Activated CD4-positive, CD25-positive, alpha-beta regulatory T cell (primary cell): ENCODE measurements around the gene RARRES2.

Experiments
- DNase-seq, 4 experiments: peaks; one replicate each; lab custom pipeline; 2025; lab: John Stamatoyannopoulos, UW

RARRES2 gene

DNA sequence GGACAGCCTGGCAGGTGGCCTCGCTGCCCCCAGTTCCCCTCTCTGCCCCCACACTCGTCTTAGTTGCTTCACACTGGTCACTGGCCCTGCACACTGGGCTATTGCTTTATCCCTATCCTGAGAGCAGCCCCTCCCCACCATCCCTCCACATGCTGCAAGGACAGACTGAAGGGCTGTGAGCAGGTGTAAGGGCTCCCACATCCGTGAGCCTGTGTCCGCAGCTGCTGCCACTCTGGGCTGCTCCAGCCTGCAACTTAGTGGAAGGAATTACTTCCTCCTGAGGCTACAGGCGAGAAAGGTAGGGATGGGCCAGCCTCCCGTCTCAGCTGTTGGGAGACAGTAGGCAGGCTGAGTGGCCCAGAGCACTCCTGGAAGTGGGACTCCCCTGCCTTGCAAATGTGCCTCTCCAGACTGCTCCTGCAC lies 3.8 kb downstream of the RARRES2 start:
- DNase-seq: no peak

- DNase-seq: no peak
These were observed 4.2 kb downstream of the RARRES2 start for GRCh38 chr7:150337179-150337578.

- no peak for DNase-seq
These were observed 4.7 kb downstream of the RARRES2 start for GRCh38 chr7:150336746-150337145.

DNA sequence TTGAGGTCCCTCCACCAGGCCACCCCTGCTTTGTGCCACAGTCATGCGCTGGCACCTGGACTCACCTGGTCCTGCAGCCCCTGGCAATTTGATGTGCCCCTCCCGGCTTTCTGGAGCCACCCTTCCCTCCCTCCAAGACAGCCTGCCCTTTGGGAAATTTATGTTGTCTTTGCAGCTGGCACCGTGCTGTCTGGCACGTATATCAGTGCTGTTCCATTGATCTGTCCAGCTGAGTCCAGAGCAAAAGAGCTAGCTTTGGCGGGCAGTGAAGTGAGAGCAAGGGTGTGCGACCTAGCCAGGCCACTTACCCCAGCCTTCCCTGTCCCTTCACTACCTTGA lies 5.7 kb downstream of the RARRES2 start:
- DNase-seq: no peak

GRCh38 chr7:150335108-150335773 lies 6.2 kb downstream of the RARRES2 start:
- no peak for DNase-seq

DNA sequence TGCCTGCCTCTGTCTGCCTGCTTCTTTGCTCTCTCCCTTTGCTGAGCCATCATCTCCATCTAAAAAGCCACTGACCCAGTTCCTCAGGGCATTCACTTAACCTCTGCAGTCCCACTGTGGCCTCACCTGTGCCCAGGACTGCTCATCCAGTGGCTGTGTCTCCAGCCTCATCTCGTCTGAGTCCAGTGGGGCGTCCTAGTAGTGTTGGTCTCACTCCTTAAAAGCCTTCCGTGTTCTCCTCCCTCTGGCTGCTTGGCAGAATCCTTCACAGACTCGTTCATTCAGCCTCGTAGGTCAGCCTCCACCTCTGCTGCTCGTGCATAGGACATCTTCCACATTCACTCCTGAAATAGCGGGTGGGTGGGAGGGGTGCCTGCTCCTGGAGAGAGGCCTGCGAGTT lies 7.3 kb downstream of the RARRES2 start:
- no peak for DNase-seq

GRCh38 chr7:150333659-150334058 lies 7.8 kb downstream of the RARRES2 start:
- DNase-seq: no peak

- no peak for DNase-seq
These were observed 8.4 kb downstream of the RARRES2 start for GRCh38 chr7:150332852-150333635.

DNA sequence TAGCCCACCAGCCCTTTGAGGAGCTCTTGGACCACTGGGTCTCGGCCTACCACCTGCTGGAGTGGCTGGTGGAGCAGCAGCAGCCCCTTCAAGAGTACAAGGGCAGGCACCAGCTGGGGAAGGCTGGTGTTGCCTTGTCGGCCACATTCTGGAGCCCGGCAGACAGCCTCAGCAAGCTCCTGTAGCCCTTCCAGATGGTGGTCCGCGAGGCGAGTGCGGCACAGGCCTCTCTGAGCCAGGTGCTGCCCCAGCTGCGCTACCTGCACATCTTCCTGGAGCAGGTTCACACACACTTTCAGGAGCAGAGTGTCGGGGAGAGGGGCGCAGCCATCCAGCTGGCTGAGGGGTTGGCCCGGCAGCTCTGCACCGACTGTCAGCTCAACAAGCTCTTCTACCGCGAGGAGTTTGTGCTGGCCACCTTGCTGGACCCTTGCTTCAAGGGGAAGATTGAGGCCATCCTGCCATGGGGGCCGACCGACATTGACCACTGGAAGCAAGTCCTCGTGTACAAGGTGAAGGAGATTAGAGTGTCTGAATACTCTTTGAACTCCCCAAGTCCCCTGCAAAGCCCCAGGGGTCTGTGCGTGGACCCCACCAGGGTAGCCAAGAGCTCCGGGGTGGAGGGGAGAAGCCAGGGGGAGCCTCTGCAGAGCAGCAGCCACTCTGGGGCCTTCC lies 11.1 kb downstream of the RARRES2 start:
- DNase-seq: no peak

GRCh38 chr7:150329331-150330120 lies 11.9 kb downstream of the RARRES2 start:
- no peak for DNase-seq

- no peak for DNase-seq
These were observed 14.1 kb downstream of the RARRES2 start for GRCh38 chr7:150327308-150327707.

DNA sequence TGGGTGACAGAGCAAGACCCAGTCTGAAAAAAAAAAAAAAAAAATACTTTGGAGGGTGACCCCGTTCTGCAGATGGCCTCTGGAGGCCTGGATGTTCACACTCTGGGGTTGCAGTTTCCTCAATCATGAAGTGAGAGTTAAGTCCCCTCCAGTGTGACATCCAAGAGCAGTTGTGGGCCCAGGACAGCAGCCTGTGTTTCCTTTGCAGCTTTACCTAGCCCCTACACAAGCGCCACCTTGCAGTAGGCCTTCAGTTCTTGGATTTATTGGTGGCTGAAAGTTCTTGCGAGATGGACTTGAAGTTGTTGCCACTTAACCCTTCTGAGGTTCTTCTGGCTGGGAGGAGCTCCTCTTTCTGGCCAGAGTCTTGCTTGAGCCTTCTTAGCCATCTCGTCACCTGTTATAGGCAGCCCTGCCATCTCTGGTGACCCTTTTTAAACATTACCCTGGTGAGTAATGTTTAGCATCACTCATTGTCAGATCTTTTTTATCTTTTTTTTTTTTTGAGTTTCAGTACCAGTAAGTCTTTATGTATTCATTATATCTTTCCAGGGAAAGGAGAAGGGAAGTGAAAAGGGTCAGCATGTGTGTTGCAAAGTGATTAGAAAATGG lies 14.7 kb downstream of the RARRES2 start:
- no peak for DNase-seq

GRCh38 chr7:150325901-150326300 lies 15.5 kb downstream of the RARRES2 start:
- no peak for DNase-seq

DNA sequence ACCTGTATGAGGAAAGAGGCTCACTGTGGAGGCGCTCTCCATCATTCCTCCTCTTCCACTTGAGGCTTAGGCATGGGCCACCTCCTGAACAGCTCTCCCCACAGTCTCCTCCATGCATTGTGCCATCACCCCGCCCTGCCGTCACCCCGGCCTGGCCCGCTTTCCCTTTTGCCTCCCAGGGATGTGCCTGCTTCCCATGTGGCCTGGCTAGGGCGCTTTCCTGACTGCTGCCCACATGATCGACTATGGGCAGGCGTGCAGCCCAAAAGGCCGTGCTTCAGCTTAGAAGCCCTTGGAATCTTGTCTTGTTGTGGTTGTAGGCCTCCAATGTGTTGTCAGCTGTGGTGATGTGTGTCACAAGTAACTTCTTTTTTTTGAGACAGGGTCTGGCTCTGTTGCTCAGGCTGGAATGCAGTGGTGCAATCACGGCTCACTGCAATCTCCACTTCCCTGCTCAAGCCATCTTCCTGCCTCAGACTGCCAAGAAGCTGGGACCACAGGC lies 16.3 kb downstream of the RARRES2 start:
- no peak for DNase-seq

DNA sequence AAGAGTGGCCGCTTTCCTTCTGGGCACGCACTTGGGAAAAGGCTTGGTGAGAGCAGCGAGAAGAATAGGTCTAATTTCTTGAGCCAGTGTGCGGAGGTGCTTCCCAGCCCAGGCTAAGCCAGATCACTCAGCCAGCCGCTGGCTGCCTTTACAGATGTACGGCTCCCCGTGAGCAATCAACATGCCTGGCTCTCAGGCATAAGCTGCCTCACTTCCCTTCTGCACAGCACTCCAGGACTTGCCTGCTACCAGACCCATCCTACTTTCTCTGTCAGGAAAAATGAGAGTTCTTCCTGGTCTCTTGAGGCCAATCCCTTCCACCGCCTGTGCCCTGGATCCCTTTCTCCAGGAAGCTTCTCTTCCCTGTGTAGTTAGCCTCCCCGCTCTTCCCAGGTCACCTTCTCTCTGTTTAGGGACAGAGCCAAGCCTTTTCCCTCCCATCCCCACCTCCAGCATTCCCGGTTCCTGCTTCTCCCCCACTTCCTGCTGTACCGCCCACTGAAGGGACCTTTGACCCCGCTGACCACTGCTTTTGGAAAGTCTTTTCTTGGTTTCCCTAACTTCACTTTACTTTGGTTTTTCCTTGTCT lies 17.0 kb downstream of the RARRES2 start:
- no peak for DNase-seq

GRCh38 chr7:150323682-150324372 lies 17.6 kb downstream of the RARRES2 start:
- DNase-seq: no peak

DNA sequence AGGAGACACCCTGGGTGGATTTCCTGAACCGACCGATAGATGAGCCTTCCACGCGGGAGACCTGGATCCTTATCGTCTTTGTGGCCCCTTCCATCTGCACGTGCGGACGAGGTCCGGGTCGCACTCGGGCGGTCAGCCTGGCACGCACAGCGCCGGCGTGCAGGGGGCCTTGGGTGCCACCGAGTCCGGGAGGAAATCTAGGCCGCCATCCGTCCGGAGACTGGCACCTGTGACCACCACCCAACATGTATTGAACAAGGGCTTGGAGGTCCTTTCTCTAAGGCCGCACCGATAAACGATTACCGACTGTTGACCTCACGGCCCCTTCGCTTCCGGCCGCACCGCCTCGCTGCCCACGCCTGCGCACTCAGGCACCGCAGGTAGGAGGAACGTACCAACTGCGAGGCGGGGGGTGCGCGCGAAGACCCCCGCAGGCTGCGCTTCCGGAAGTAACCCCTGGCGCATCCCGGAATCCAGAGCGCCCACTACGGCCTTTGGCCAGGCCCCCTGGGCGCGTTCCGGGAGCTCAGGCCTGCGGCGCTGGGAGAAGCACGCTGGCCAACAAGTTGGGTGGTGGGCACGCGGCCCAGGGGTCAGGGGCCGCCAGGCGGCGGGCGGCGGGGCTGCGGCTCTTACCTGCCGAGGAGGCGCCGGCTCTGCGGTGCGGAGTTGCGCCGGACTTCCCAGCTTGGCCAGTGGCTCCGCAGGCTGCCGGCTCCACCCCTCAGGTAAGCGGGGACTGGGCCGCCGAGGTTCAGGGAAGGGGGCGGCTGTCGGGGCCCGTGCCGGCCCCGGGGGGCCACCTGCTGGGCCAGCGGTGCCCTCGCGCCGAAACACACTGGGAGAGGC lies 18.4 kb downstream of the RARRES2 start, which contains the start of the genes ACTR3C and LRRC61:
TSS of gene ACTR3C (minus strand) at position 713 of the 849 bp plus-strand sequence. CDS start 28,249 bp downstream, outside the sequence.
TSS of gene LRRC61 (plus strand) at position 523 of the 849 bp plus-strand sequence. CDS start 13,507 bp downstream, outside the sequence.
- DNase-seq: peak; percentile 33 to 49 (median 43)

GRCh38 chr7:150322114-150322832 lies 19.2 kb downstream of the RARRES2 start:
- DNase-seq: peak; percentile 31 to 60 (median 38)

- no peak for DNase-seq
These were observed 19.7 kb downstream of the RARRES2 start for GRCh38 chr7:150321788-150322113.
